Fibroblast of lung (primary cell): ENCODE data around the gene FEZ2.

Experiments
- EZH2 ChIP-seq: IDR thresholded peaks from 2 replicates; pipeline ENCODE4 v1.5.1; 2012; ENCODE audit warnings: low read length, control low read depth, mild to moderate bottlenecking; ENCODE audit errors: missing control alignments
- TF ChIP-seq, protein P1 (sequence below), 2 donors: IDR thresholded peaks in 1 of 2; conservative IDR thresholded peaks in 1 of 2; 1 replicate in 1 of 2; 2 replicates in 1 of 2; pipeline ENCODE4 v1.5.1; 2011 to 2012; ENCODE audit warnings: low read length in 2 of 2, control low read depth in 1 of 2, inconsistent platforms in 1 of 2, low read depth in 1 of 2, mild to moderate bottlenecking in 1 of 2

DNA sequence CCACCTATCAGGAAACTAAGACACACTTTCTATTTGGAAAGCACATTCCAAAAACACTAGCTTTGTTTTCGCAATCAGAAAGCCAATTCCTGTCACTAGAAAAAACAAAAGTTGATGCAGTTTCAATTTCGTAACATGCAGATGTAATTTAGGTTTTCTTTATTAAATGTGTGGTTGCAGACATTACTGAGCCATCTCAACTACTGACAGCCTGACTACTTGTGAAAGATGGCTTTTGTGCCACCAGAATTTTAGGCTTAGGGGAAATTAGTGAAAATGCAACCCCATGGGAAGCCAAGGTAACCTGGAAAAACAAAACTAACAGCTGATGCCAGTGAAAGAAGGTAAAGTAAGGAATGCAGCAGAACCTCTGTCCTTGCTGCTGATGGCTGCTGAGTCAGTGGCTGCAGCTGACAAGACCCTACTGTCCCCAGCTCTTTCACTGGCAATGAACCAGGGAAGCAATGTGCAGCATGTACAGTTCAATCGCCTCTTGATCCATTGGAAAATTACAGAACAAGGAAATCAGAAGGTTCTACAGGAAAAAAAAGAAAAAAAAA, 34.9 kb downstream of the FEZ2 start:
- TF ChIP-seq, protein P1, sequence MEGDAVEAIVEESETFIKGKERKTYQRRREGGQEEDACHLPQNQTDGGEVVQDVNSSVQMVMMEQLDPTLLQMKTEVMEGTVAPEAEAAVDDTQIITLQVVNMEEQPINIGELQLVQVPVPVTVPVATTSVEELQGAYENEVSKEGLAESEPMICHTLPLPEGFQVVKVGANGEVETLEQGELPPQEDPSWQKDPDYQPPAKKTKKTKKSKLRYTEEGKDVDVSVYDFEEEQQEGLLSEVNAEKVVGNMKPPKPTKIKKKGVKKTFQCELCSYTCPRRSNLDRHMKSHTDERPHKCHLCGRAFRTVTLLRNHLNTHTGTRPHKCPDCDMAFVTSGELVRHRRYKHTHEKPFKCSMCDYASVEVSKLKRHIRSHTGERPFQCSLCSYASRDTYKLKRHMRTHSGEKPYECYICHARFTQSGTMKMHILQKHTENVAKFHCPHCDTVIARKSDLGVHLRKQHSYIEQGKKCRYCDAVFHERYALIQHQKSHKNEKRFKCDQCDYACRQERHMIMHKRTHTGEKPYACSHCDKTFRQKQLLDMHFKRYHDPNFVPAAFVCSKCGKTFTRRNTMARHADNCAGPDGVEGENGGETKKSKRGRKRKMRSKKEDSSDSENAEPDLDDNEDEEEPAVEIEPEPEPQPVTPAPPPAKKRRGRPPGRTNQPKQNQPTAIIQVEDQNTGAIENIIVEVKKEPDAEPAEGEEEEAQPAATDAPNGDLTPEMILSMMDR (conservative IDR thresholded peaks at IDR 0.05 in 1 of 2, IDR thresholded peaks at IDR 0.05 in 1 of 2; ENCODE audit: low read depth in 1 of 2, low read length in 2 of 2), result no peak
- TF ChIP-seq EZH2, result no peak
